Duodenal mucosa (tissue), 2 donors: ENCODE results near the gene CAMK4.
"Not testable (repeated sequence)": the region's sequence is repeated elsewhere in the genome, so short reads cannot be mapped to it uniquely, and the experiment has no call there.

Experiments
- H3K27ac ChIP-seq: one replicate; pipeline ENCODE4 v1.7.0; 2013; ENCODE audit warnings: low read depth, low read length
- H3K27me3 ChIP-seq, 2 donors: one replicate each; pipeline ENCODE4 v1.7.0; 2013; ENCODE audit warnings: low read length in 2 of 2, control low read depth in 1 of 2; ENCODE audit not compliant: insufficient read depth in 2 of 2, control insufficient read depth in 1 of 2
- H3K36me3 ChIP-seq, 2 donors: one replicate each; pipeline ENCODE4 v1.7.0; 2013; ENCODE audit warnings: low read length in 2 of 2, control low read depth in 1 of 2; ENCODE audit not compliant: insufficient read depth in 2 of 2, control insufficient read depth in 1 of 2
- H3K4me1 ChIP-seq, 2 donors: one replicate each; pipeline ENCODE4 v1.7.0; 2013; ENCODE audit warnings: low read length in 2 of 2, control low read depth in 1 of 2; ENCODE audit not compliant: insufficient read depth in 2 of 2, control insufficient read depth in 1 of 2
- H3K4me3 ChIP-seq, 2 donors: one replicate each; pipeline ENCODE4 v1.7.0; 2013; ENCODE audit warnings: low read length in 2 of 2, low read depth in 1 of 2
- H3K9ac ChIP-seq, 2 donors: one replicate each; pipeline ENCODE4 v1.7.0; 2013; ENCODE audit warnings: low read length in 2 of 2, low read depth in 1 of 2
- H3K9me3 ChIP-seq, 2 donors: one replicate each; pipeline ENCODE4 v1.7.0; 2013; ENCODE audit warnings: low read length in 2 of 2, control low read depth in 1 of 2; ENCODE audit not compliant: control insufficient read depth in 1 of 2

The CAMK4 gene

GRCh38 chr5:111326551-111326950 lies 102.4 kb downstream of the CAMK4 start:
- no peak overlapping the region for H3K4me3 ChIP-seq
- H3K27ac ChIP-seq, result no peak overlapping the region
- no peak overlapping the region for H3K9ac ChIP-seq
- no peaks in the 10 kb centered on the region for H3K27me3 ChIP-seq
- no peaks in the 10 kb centered on the region for H3K4me1 ChIP-seq
- no peaks in the 10 kb centered on the region for H3K9me3 ChIP-seq
- H3K36me3 ChIP-seq, result no peaks in the 10 kb centered on the region

- Histone ChIP-seq H3K36me3 (no peaks in the 10 kb centered on the region), H3K27me3 (no peaks in the 10 kb centered on the region), H3K9me3 (no peaks in the 10 kb centered on the region), H3K4me1 (no peaks in the 10 kb centered on the region), H3K9ac (no peak overlapping the region), H3K27ac (no peak overlapping the region), H3K4me3 (no peak overlapping the region)
These were observed 112.9 kb downstream of the CAMK4 start for GRCh38 chr5:111337133-111337532.

GRCh38 chr5:111337688-111338087 lies 113.5 kb downstream of the CAMK4 start:
- no peak overlapping the region for H3K9ac ChIP-seq
- H3K27me3 ChIP-seq, result no peaks in the 10 kb centered on the region
- no peaks in the 10 kb centered on the region for H3K36me3 ChIP-seq
- H3K27ac ChIP-seq, result no peak overlapping the region
- no peaks in the 10 kb centered on the region for H3K4me1 ChIP-seq
- no peaks in the 10 kb centered on the region for H3K9me3 ChIP-seq
- H3K4me3 ChIP-seq, result no peak overlapping the region

GRCh38 chr5:111345731-111346130 lies 121.5 kb downstream of the CAMK4 start:
- no peak overlapping the region for H3K27ac ChIP-seq
- no peaks in the 10 kb centered on the region for H3K36me3 ChIP-seq
- H3K4me3 ChIP-seq, result no peak overlapping the region
- no peaks in the 10 kb centered on the region for H3K9me3 ChIP-seq
- H3K9ac ChIP-seq, result no peak overlapping the region
- H3K27me3 ChIP-seq, result no peaks in the 10 kb centered on the region
- H3K4me1 ChIP-seq, result no peaks in the 10 kb centered on the region

GRCh38 chr5:111347021-111347420 lies 122.8 kb downstream of the CAMK4 start:
- H3K9me3 ChIP-seq, result no peaks in the 10 kb centered on the region

GRCh38 chr5:111348661-111349329 lies 124.6 kb downstream of the CAMK4 start:
- no peaks in the 10 kb centered on the region for H3K27me3 ChIP-seq
- no peak overlapping the region for H3K9ac ChIP-seq
- no peak overlapping the region for H3K27ac ChIP-seq
- no peaks in the 10 kb centered on the region for H3K4me1 ChIP-seq
- no peak overlapping the region for H3K4me3 ChIP-seq
- no peaks in the 10 kb centered on the region for H3K9me3 ChIP-seq
- no peaks in the 10 kb centered on the region for H3K36me3 ChIP-seq

More at GRCh38 chr5:111347021-111347420, 122.8 kb downstream of the CAMK4 start:
- no peaks in the 10 kb centered on the region for H3K4me1 ChIP-seq
- no peak overlapping the region for H3K9ac ChIP-seq
- H3K27ac ChIP-seq, result no peak overlapping the region
- no peaks in the 10 kb centered on the region for H3K36me3 ChIP-seq
- H3K4me3 ChIP-seq, result no peak overlapping the region
- H3K27me3 ChIP-seq, result no peaks in the 10 kb centered on the region

- Histone ChIP-seq H3K4me1 (no peaks in the 10 kb centered on the region), H3K4me3 (no peak overlapping the region), H3K9ac (no peak overlapping the region), H3K27ac (no peak overlapping the region), H3K27me3 (no peaks in the 10 kb centered on the region), H3K36me3 (no peaks in the 10 kb centered on the region), H3K9me3 (no peaks in the 10 kb centered on the region)
These were observed 125.2 kb downstream of the CAMK4 start for GRCh38 chr5:111349429-111349828.

GRCh38 chr5:111353035-111353434 lies 128.9 kb downstream of the CAMK4 start:
- Histone ChIP-seq H3K9me3 (no peaks in the 10 kb centered on the region), H3K36me3 (no peaks in the 10 kb centered on the region), H3K4me3 (no peak overlapping the region), H3K9ac (no peak overlapping the region), H3K4me1 (no peaks in the 10 kb centered on the region), H3K27me3 (no peaks in the 10 kb centered on the region), H3K27ac (no peak overlapping the region)

- not testable (repeated sequence) for H3K27ac ChIP-seq, H3K9ac ChIP-seq, H3K4me3 ChIP-seq
These were observed 134.5 kb downstream of the CAMK4 start for GRCh38 chr5:111358726-111359125.

GRCh38 chr5:111360173-111360572 lies 136.0 kb downstream of the CAMK4 start:
- Histone ChIP-seq H3K4me3 (no peak overlapping the region), H3K4me1 (no peaks in the 10 kb centered on the region), H3K27me3 (no peaks in the 10 kb centered on the region), H3K9ac (no peak overlapping the region), H3K36me3 (no peaks in the 10 kb centered on the region), H3K9me3 (no peaks in the 10 kb centered on the region), H3K27ac (no peak overlapping the region)

More at GRCh38 chr5:111358726-111359125, 134.5 kb downstream of the CAMK4 start:
- H3K36me3 ChIP-seq, H3K4me1 ChIP-seq, H3K9me3 ChIP-seq, H3K27me3 ChIP-seq: not testable (repeated sequence)

- H3K9me3 ChIP-seq, result no peaks in the 10 kb centered on the region
- H3K36me3 ChIP-seq, result no peaks in the 10 kb centered on the region
- H3K4me1 ChIP-seq, result no peaks in the 10 kb centered on the region
- H3K27me3 ChIP-seq, result no peaks in the 10 kb centered on the region
- H3K4me3 ChIP-seq, result no peak overlapping the region
- no peak overlapping the region for H3K9ac ChIP-seq
- H3K27ac ChIP-seq, result no peak overlapping the region
These were observed 140.8 kb downstream of the CAMK4 start for GRCh38 chr5:111364992-111365391.
